HG03139 (cell line): ENCODE data around the gene MRPL28.
"Not testable (repeated sequence)": the region's sequence is repeated elsewhere in the genome, so short reads cannot be mapped to it uniquely, and the experiment has no call there.

Experiments used
- ATAC-seq: cut with Tn5 transposase; IDR thresholded peaks from one replicate; pipeline ENCODE4 v1.9.1; 2021; ENCODE audit not compliant: unreplicated experiment

Gene MRPL28

DNA sequence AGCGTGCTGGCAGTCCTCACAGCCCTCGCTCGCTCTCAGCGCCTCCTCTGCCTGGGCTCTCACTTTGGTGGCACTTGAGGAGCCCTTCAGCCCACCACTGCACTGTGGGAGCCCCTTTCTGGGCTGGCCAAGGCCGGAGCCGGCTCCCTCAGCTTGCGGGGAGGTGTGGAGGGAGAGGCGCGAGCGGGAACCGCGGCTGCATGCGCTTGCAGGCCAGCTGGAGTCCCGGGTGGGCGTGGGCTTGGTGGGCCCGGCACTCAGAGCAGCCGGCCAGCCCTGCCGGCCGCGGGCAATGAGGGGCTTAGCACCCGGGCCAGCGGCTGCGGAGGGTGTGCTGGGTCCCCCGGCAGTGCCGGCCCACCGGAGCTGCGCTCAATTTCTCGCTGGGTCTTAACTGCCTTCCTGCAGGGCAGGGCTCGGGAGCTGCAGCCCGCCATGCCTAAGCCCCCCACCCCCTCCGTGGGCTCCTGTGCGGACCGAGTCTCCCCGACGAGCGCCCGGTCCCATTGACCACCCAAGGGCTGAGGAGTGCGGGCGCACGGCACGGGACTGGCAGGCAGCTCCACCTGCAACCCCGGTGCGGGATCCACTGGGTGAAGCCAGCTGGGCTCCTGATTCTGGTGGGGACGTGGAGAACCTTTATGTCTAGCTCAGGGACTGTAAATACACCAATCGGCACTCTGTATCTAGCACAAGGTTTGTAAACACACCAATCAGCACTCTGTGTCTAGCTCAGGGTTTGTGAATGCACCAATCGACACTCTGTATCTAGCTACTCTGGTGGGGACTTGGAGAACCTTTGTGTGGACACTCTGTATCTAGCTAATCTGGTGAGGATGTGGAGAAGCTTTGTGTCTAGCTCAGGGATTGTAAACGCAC, 29.0 kb downstream of the MRPL28 start:
- ATAC-seq = not testable (repeated sequence)

GRCh38 chr16:340370-341091, 29.8 kb downstream of the MRPL28 start:
- no peak for ATAC-seq

DNA sequence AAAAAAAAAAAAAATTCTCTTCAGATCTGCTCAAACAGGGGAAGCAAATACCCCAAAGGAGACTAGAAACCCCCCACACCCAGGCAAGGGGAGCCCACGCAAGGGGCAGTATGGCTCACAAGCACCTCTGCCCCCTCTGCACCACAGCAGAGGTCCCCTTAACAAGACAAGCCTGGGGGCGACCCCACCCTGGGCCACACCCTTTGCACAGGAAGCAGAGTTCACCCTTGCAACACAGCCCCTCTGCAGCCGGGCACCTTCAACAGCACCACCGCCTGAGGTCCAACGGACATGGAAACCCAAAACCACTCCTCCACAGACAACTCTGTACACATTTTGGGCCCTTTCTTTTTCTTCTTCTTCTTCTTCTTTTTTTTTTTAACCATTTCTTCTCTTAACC, 30.7 kb downstream of the MRPL28 start:
- ATAC-seq = no peak

GRCh38 chr16:337975-338575, 32.3 kb downstream of the MRPL28 start:
- ATAC-seq = no peak

- ATAC-seq = no peak
Measured at GRCh38 chr16:337437-337836, 32.9 kb downstream of the MRPL28 start.

GRCh38 chr16:336269-336668, 34.1 kb downstream of the MRPL28 start:
- ATAC-seq = no peak

GRCh38 chr16:334861-335632, 35.3 kb downstream of the MRPL28 start:
- ATAC-seq = not testable (repeated sequence)

DNA sequence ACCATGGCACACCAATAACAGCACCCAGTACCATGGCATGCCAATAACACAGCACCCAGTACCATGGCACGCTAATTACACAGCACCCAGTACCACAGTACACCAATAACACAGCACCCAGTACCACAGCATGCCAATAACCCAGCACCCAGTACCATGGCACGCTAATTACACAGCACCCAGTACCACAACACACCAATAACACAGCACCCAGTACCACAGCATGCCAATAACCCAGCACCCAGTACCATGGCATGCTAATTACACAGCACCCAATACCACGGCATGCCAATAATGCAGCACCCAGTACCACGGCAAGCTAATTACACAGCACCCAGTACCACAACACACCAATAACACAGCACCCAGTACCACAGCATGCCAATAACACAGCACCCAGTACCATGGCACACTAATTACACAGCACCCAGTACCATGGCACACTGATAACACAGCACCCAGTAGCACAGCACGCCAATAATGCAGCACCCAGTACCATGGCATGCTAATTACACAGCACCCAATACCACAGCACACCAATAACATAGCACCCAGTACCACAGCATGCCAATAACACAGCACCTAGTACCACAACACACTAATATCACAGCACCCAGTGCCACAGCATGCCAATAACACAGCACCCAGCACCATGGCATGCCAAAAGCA, 36.0 kb downstream of the MRPL28 start:
- not testable (repeated sequence) for ATAC-seq

GRCh38 chr16:333406-334094, 36.8 kb downstream of the MRPL28 start:
- no peak for ATAC-seq

DNA sequence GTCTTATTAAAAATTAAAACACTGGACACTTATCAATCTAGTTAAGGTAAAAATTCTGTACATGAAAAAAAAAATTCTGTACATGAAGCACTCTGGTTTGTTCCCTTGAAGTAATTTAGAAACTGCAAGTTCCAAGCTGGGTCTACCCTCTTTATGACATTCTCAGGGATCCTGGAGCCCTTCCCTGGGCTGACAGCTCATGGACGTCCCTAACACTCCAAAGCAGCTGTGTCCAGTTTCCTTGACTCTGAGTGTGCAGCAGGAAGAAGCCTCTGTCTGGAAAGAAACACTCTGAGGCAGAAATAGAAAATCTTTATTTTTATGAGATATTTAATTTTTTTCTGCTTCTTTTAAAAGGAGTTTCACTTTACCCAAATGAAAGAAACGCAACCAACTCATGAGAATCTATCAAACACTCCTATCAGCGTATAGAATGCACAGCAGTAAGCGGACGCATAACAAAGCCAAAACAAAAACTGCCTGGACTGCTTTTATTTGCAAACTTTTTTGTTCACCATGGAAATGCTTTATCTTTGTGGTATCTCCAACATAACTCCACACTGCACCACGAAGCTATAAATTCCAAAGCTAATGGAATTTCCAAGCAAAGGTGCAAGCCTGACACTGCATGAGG, 39.0 kb downstream of the MRPL28 start:
- not testable (repeated sequence) for ATAC-seq

GRCh38 chr16:330741-331140, 39.6 kb downstream of the MRPL28 start:
- no peak for ATAC-seq

DNA sequence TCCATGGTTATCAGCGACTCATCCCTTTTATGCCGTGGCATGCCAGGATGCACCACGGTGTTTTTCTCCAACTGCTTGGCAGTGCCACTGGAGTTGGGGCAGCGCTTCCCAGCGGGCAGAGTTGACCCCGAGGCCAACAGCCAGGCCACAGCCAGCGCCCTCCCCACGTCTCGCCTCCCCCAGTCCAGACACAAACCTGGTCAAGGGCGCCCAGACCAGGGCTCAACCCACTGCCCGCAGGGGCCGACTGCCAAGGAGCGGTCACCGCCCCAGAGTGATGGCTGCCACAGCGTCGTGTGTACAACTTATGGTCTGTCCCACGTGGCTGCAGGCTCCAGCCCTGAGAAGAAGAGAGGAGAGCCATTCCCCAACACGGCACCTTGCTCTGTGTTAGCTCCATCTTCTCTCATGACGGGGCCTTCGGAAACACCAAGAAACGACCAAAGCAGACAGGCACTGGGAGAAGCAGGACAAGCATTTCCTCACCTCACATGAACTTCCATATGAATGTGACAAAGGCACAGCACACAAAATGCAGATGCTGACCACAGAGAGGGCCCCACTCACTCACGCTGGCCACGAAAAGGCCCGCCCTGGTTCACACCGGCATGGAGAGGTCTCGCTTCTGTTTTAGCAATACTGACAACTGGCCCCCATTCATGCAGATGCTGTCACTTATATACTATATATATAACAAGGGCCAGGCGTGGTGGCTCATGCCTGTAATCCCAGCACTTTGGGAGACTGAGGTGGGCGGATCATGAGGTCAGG, 44.8 kb downstream of the MRPL28 start:
- ATAC-seq = no peak

GRCh38 chr16:324451-325334, 45.6 kb downstream of the MRPL28 start:
- no peak for ATAC-seq

- no peak for ATAC-seq
Measured at GRCh38 chr16:324201-324450, 46.2 kb downstream of the MRPL28 start.

- ATAC-seq = no peak
Measured at GRCh38 chr16:322476-323143, 47.7 kb downstream of the MRPL28 start.

DNA sequence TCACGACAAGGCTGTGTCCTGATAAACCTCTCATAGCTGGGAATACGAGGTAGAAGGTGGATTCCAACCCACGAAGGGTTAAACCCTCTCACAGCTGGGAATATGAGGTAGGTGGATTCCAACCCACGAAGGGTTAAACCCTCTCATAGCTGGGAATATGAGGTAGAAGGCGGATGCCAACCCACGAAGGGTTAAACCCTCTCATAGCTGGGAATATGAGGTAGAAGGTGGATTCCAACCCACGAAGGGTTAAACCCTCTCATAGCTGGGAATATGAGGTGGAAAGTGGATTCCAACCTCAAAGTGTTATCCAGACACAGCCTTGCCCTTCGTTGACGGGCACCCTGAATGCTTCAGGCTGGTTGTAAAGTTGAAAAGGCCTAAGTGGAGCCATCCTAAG, 48.8 kb downstream of the MRPL28 start:
- no peak for ATAC-seq

- no peak for ATAC-seq
Measured at GRCh38 chr16:320206-320605, 50.1 kb downstream of the MRPL28 start.

DNA sequence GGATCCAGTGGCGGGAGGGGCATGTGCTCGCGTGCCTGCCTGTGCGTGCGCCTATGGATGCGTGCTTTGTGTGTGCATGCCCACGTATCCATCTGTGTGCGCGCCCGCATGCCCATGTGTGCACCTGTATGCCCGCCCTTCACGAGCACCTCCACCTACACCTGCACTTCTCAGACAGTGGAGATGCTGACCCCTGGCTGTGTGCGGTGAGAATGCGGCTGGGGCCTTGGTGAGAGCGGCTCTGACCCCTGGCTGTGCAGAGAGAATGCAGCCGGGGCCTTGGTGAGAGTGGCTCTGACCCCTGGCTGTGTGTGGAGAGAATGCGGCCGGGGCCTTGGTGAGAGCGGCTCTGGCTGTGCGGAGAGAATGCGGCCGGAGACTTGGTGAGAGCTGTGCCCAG, 51.7 kb downstream of the MRPL28 start:
- no peak for ATAC-seq
